ENCODE results near the gene RAPGEF6.
"Not testable (repeated sequence)": the region's sequence is repeated elsewhere in the genome, so short reads cannot be mapped to it uniquely, and the experiment has no call there.

The RAPGEF6 gene

GRCh38 chr5:131386124-131386523, 248.9 kb downstream of the RAPGEF6 start:
- DNase-seq (ENCODE audit: low read depth) = no peak

GRCh38 chr5:131384616-131385214, 250.3 kb downstream of the RAPGEF6 start:
- no peak for DNase-seq (ENCODE audit: low read depth)

GRCh38 chr5:131384173-131384572, 250.9 kb downstream of the RAPGEF6 start:
- no peak for DNase-seq (ENCODE audit: low read depth)

GRCh38 chr5:131382407-131383395, 252.3 kb downstream of the RAPGEF6 start:
- DNase-seq (ENCODE audit: low read depth) = no peak

- DNase-seq (ENCODE audit: low read depth) = no peak
Measured at GRCh38 chr5:131381777-131382176, 253.3 kb downstream of the RAPGEF6 start.

- DNase-seq (ENCODE audit: low read depth) = no peak
Measured at GRCh38 chr5:131381021-131381420, 254.0 kb downstream of the RAPGEF6 start.

- DNase-seq (ENCODE audit: low read depth) = not testable (repeated sequence)
Measured at GRCh38 chr5:131380238-131380637, 254.8 kb downstream of the RAPGEF6 start.

- no peak for DNase-seq (ENCODE audit: low read depth)
Measured at GRCh38 chr5:131379723-131380122, 255.3 kb downstream of the RAPGEF6 start.

GRCh38 chr5:131378721-131379541, 256.1 kb downstream of the RAPGEF6 start:
- no peak for DNase-seq (ENCODE audit: low read depth)

- no peak for DNase-seq (ENCODE audit: low read depth)
Measured at GRCh38 chr5:131377785-131378325, 257.2 kb downstream of the RAPGEF6 start.

- DNase-seq (ENCODE audit: low read depth) = no peak
Measured at GRCh38 chr5:131377346-131377745, 257.7 kb downstream of the RAPGEF6 start.

GRCh38 chr5:131375351-131375750, 259.7 kb downstream of the RAPGEF6 start:
- no peak for DNase-seq (ENCODE audit: low read depth)

All from stimulated activated CD8-positive, alpha-beta memory T cell treated with anti-CD3 and anti-CD28 coated beads, Interleukin-15, amount 100 ng/mL, for 24 hours (primary cell).